ENCODE data around the gene BMP10. TPM values are rescaled to one million over a fixed set of nuclear protein-coding genes. Genes with fewer than 3 reads are reported as not detected.

Gene BMP10
- polyA plus RNA-seq, 3 donors: not detected

DNA sequence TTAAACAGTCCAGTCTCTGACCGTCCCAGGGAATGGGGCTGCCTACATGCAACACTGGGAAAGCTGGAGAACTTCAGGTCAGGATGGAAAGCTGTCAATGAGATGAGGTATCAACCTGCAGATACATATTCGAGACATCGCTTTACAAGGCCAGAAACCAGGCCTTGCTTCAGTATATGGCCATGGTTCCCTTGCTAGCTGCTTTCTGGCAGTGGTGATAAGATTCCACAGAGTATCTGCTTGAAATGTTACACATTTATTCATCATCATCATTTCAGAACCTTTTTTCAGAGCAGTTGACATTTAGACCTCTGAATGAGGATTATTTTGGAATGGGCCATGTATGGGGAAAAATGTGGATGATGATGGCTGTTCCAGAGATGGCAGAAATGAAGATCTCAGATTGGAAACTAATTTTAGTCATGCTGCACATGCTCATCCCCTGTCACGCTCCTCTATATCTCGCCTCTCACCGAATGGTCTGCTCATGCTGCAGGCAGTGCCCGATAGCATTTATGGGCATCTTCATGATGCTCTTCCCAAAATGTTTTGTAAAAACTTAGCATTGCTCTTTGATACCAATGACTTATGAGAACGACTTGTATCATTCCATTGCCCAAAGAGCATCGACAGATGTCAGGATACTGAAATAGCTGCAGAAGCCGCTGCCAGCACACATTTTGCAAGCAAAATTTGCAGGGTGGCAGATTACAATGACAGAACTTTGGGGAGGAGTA, 14.0 kb upstream of the BMP10 start:
- Mint-ChIP-seq H3K4me3 (no peak overlapping the region), H3K36me3 (no peaks in the 10 kb centered on the region), H3K27me3 (ENCODE audit: low read depth in 3 of 3) (peaks cover 0 to 4% (median 0%) of the 10 kb centered on the region in 3 donors), H3K4me1 (peaks cover 2% of the 10 kb centered on the region), H3K27ac (no peak overlapping the region), H3K9me3 (peaks cover 0 to 2% (median 0%) of the 10 kb centered on the region in 7 donors)
- Histone ChIP-seq H3K4me3 (replicated peaks in 1 of 3; ENCODE audit: low read depth in 2 of 3, low read length in 3 of 3) (no peak overlapping the region), H3K36me3 (replicated peaks in 1 of 2; ENCODE audit: control insufficient read depth in 1 of 2, insufficient read depth in 2 of 2, low read length in 2 of 2) (no peaks in the 10 kb centered on the region), H3K27ac (ENCODE audit: low read depth in 1 of 2, low read length in 2 of 2) (no peak overlapping the region), H3K4me1 (ENCODE audit: control insufficient read depth in 1 of 2, insufficient read depth in 2 of 2, low read length in 2 of 2) (no peaks in the 10 kb centered on the region), H3K4me2 (replicated peaks; ENCODE audit: extremely low read depth, low read length, poor library complexity, severe bottlenecking) (no peak overlapping the region), H3K9me3 (replicated peaks in 1 of 2; ENCODE audit: control insufficient read depth in 1 of 2, insufficient read depth in 1 of 2, low read length in 2 of 2) (no peaks in the 10 kb centered on the region), H3K27me3 (ENCODE audit: control insufficient read depth in 2 of 2, insufficient read depth in 2 of 2, low read length in 2 of 2) (no peaks in the 10 kb centered on the region), H4K20me1 (ENCODE audit: insufficient read depth, low read length) (no peaks in the 10 kb centered on the region), H3K79me2 (ENCODE audit: insufficient read depth, low read length) (no peaks in the 10 kb centered on the region), H2AFZ (ENCODE audit: insufficient read depth, low read depth, low read length, poor library complexity, severe bottlenecking) (no peak overlapping the region), H3K9ac (ENCODE audit: insufficient read depth, low read length, poor library complexity, severe bottlenecking) (no peak overlapping the region)
- no peak for DNase-seq
- intact Hi-C loops (cut with micrococcal nuclease): no loop called here
- TF ChIP-seq, protein P1, sequence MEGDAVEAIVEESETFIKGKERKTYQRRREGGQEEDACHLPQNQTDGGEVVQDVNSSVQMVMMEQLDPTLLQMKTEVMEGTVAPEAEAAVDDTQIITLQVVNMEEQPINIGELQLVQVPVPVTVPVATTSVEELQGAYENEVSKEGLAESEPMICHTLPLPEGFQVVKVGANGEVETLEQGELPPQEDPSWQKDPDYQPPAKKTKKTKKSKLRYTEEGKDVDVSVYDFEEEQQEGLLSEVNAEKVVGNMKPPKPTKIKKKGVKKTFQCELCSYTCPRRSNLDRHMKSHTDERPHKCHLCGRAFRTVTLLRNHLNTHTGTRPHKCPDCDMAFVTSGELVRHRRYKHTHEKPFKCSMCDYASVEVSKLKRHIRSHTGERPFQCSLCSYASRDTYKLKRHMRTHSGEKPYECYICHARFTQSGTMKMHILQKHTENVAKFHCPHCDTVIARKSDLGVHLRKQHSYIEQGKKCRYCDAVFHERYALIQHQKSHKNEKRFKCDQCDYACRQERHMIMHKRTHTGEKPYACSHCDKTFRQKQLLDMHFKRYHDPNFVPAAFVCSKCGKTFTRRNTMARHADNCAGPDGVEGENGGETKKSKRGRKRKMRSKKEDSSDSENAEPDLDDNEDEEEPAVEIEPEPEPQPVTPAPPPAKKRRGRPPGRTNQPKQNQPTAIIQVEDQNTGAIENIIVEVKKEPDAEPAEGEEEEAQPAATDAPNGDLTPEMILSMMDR (IDR thresholded peaks at IDR 0.05): no peak
- 97% methylated on average over 8 of the region's 10 CpGs for WGBS (ENCODE audit: insufficient coverage)

DNA sequence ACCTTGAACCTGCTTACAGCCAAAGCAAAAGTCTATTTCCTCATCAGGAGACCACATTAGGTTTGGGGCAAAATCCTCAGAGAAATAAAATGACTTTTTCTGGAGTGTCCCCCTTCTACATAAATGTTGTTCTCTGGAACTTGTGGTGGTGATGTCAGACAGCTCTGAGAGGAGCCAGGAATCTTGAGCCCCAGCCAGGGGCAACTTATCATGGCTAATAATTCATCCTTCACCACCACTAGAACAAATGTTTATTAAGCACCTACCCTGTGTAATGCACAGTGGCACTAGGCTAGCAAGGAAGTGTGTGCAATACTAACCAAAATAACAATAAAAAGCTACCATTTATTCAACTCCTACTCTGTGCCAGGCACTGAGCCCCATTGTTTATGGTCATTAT, 9.0 kb upstream of the BMP10 start:
- Histone ChIP-seq H3K9me3 (replicated peaks in 1 of 2; ENCODE audit: control insufficient read depth in 1 of 2, insufficient read depth in 1 of 2, low read length in 2 of 2) (no peaks in the 10 kb centered on the region), H3K4me3 (replicated peaks in 1 of 3; ENCODE audit: low read depth in 2 of 3, low read length in 3 of 3) (no peak overlapping the region), H3K4me1 (ENCODE audit: control insufficient read depth in 1 of 2, insufficient read depth in 2 of 2, low read length in 2 of 2) (no peaks in the 10 kb centered on the region), H4K20me1 (ENCODE audit: insufficient read depth, low read length) (no peaks in the 10 kb centered on the region), H2AFZ (ENCODE audit: insufficient read depth, low read depth, low read length, poor library complexity, severe bottlenecking) (peak overlapping the region; percentile 38), H3K36me3 (replicated peaks in 1 of 2; ENCODE audit: control insufficient read depth in 1 of 2, insufficient read depth in 2 of 2, low read length in 2 of 2) (no peaks in the 10 kb centered on the region), H3K9ac (ENCODE audit: insufficient read depth, low read length, poor library complexity, severe bottlenecking) (no peak overlapping the region), H3K27ac (ENCODE audit: low read depth in 1 of 2, low read length in 2 of 2) (no peak overlapping the region), H3K27me3 (ENCODE audit: control insufficient read depth in 2 of 2, insufficient read depth in 2 of 2, low read length in 2 of 2) (no peaks in the 10 kb centered on the region), H3K4me2 (replicated peaks; ENCODE audit: extremely low read depth, low read length, poor library complexity, severe bottlenecking) (no peak overlapping the region), H3K79me2 (ENCODE audit: insufficient read depth, low read length) (no peaks in the 10 kb centered on the region)
- H3K36me3 Mint-ChIP-seq: no peaks in the 10 kb centered on the region
- intact Hi-C loops (cut with micrococcal nuclease): no loop called here
- DNase-seq: no peak
- H3K4me3 Mint-ChIP-seq: no peak overlapping the region
- TF ChIP-seq, protein P1 (IDR thresholded peaks at IDR 0.05): no peak
- H3K27ac Mint-ChIP-seq: no peak overlapping the region
- peaks cover 0 to 3% (median 0%) of the 10 kb centered on the region in 3 donors for H3K27me3 Mint-ChIP-seq (ENCODE audit: low read depth in 3 of 3)
- H3K9me3 Mint-ChIP-seq: no peaks in the 10 kb centered on the region
- peaks cover 2% of the 10 kb centered on the region for H3K4me1 Mint-ChIP-seq

All from CD14-positive monocyte (primary cell).